Stomach smooth muscle (tissue), 2 donors: ENCODE results near the gene GATC.

ENCODE experiments used
- H3K27ac ChIP-seq: one replicate; pipeline ENCODE4 v1.7.0; 2013; ENCODE audit warnings: mild to moderate bottlenecking, low read length, inconsistent platforms
- H3K27me3 ChIP-seq, 2 donors: one replicate each; pipeline ENCODE4 v1.7.0; 2013; ENCODE audit warnings: low read length in 2 of 2; ENCODE audit not compliant: insufficient read depth in 2 of 2, control insufficient read depth in 1 of 2
- H3K36me3 ChIP-seq, 2 donors: one replicate each; pipeline ENCODE4 v1.7.0; 2013; ENCODE audit warnings: low read length in 2 of 2; ENCODE audit not compliant: control insufficient read depth in 2 of 2, insufficient read depth in 2 of 2
- H3K4me1 ChIP-seq: one replicate; pipeline ENCODE4 v1.7.0; 2013; ENCODE audit warnings: low read length; ENCODE audit not compliant: control insufficient read depth, insufficient read depth
- H3K4me3 ChIP-seq, 2 donors: one replicate each; pipeline ENCODE4 v1.7.0; 2013; ENCODE audit warnings: low read length in 2 of 2
- H3K9ac ChIP-seq, 2 donors: one replicate each; pipeline ENCODE4 v1.7.0; 2013; ENCODE audit warnings: low read length in 2 of 2, mild to moderate bottlenecking in 1 of 2
- H3K9me3 ChIP-seq, 2 donors: one replicate each; pipeline ENCODE4 v1.7.0; 2013; ENCODE audit warnings: low read length in 2 of 2; ENCODE audit not compliant: control insufficient read depth in 2 of 2
- donor health status: healthy.
- donor health status: Pancreatic carcinoma.

GATC gene

DNA sequence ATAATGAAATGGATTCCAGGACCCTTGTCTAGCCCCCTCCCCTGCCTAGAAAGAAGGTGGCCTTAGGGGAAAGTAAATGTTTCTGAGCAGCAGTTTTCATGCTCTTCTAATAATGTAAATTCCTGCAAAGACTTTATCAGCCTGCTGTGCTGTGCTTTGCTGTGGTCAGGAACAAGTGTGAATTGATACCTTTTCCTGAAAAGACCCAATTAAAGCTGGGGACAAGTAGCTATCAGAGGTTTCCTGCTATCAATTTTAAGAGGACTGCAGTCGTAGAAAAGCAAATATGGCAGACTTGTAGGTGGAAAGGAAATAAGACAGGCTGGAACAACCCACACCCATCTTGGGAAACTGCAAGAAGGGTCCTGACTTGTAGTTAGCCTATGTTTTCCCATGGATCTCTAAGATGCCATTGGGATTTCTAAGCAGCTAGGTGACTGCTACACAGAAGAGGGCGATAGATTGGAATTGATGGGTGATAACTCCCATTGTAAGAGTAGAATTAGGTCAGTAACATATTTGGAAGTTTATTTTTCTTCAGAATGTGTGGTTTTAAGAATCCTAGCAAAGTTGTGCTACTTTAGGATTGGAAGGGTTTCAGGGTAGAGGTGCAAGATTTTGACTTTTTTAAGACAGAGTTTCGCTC lies 52.7 kb downstream of the GATC start:
- H3K9me3 ChIP-seq = no peaks in the 10 kb centered on the region
- H3K27ac ChIP-seq = no peak overlapping the region
- peaks cover 8 to 14% of the 10 kb centered on the region in 2 donors for H3K36me3 ChIP-seq
- H3K4me3 ChIP-seq = no peak overlapping the region
- H3K9ac ChIP-seq = no peak overlapping the region
- H3K4me1 ChIP-seq = peaks cover 17% of the 10 kb centered on the region
- H3K27me3 ChIP-seq = no peaks in the 10 kb centered on the region

DNA sequence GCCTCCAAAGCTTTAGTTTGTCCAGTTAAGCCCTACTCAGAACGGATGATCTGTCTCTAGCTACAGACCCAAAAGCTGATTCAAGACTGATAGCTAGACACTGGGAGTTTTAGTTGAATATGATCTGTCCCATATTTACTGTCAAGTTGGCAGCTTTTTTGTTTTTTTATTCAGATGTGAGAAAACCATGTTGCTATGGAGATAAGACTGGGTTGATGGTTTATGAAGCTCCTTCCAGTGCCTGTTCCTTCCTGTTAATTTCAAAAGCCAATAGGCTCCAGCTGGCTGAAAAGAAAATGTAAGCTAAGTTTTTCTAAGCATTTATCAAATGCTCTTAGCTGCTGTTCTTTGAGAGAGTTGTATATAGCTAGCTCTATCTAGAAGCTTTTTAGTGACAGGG lies 54.3 kb downstream of the GATC start:
- H3K9me3 ChIP-seq = no peaks in the 10 kb centered on the region
- H3K27ac ChIP-seq = no peak overlapping the region
- H3K4me3 ChIP-seq = no peak overlapping the region
- no peaks in the 10 kb centered on the region for H3K27me3 ChIP-seq
- H3K9ac ChIP-seq = peak overlapping the region in 1 of 2 donors; percentile 13
- peaks cover 13% of the 10 kb centered on the region for H3K4me1 ChIP-seq
- peaks cover 13 to 18% of the 10 kb centered on the region in 2 donors for H3K36me3 ChIP-seq

DNA sequence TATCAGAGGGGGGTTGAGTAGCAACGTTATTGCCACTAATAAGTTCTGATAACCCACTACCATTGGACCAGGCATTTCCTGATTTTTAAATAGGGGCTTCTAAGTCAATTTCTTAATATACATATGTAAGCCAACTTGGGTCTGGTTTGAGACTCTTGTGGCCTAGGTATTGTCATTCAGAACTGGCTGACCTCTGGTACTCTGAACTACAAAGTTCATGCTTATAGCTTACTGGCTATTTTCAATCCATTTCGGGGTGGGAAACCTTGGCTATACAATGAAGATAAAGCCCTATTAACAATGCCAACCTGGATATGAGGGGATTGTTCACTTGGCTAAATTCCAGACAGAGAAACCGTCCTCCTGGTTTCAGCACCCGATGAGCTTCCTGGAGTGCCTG lies 58.3 kb downstream of the GATC start:
- Histone ChIP-seq H3K4me1 (no peaks in the 10 kb centered on the region), H3K9ac (no peak overlapping the region), H3K9me3 (no peaks in the 10 kb centered on the region), H3K36me3 (peaks cover 12 to 23% of the 10 kb centered on the region in 2 donors), H3K27me3 (no peaks in the 10 kb centered on the region), H3K27ac (no peak overlapping the region), H3K4me3 (no peak overlapping the region)

DNA sequence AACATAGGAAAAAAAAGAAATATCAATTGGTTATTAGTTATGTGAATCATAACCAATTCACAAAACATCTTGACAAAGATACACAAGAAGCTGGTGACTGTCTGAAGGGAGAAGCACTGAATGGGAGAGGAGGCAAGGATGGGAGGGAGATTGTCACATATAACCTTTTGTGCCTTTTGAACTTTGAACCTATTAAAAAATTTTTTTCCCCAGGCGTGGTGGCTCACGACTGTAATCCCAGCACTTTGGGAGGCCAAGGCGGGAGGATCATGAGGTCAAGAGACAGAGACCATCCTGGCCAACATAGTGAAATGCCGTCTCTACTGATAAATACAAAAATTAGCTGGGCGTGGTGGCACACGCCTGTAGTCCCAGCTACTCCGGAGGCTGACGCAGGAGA lies 62.3 kb downstream of the GATC start:
- H3K4me1 ChIP-seq = no peaks in the 10 kb centered on the region
- no peak overlapping the region for H3K4me3 ChIP-seq
- peaks cover 16 to 34% of the 10 kb centered on the region in 2 donors for H3K36me3 ChIP-seq
- H3K9me3 ChIP-seq = no peaks in the 10 kb centered on the region
- no peak overlapping the region for H3K27ac ChIP-seq
- no peak overlapping the region for H3K9ac ChIP-seq
- no peaks in the 10 kb centered on the region for H3K27me3 ChIP-seq
